ENCODE data around the gene AHRR. TPM values are rescaled to one million over a fixed set of nuclear protein-coding genes. Genes with fewer than 3 reads are reported as not detected.

The AHRR gene
- total RNA-seq, 1 donor from 2014 or later = 0.29 TPM

GRCh38 chr5:402615-403359 lies 81.3 kb downstream of the AHRR start:
- TF ChIP-seq CTCF (conservative IDR thresholded peaks at IDR 0.05; ENCODE audit: low read depth, low read length) = no peak
- no peak overlapping the region for H3K4me3 ChIP-seq (ENCODE audit: low read depth, low read length)
- no peak for DNase-seq (ENCODE audit: low read depth)

- no peak for DNase-seq (ENCODE audit: low read depth)
- no peak overlapping the region for H3K4me3 ChIP-seq (ENCODE audit: low read depth, low read length)
- TF ChIP-seq CTCF (conservative IDR thresholded peaks at IDR 0.05; ENCODE audit: low read depth, low read length) = no peak
Measured at GRCh38 chr5:403995-404394, 82.5 kb downstream of the AHRR start.

- TF ChIP-seq CTCF (conservative IDR thresholded peaks at IDR 0.05; ENCODE audit: low read depth, low read length) = no peak
- no peak overlapping the region for H3K4me3 ChIP-seq (ENCODE audit: low read depth, low read length)
- no peak for DNase-seq (ENCODE audit: low read depth)
Measured at GRCh38 chr5:404666-405241, 83.2 kb downstream of the AHRR start.

- no peak for DNase-seq (ENCODE audit: low read depth)
- no peak overlapping the region for H3K4me3 ChIP-seq (ENCODE audit: low read depth, low read length)
- TF ChIP-seq CTCF (conservative IDR thresholded peaks at IDR 0.05; ENCODE audit: low read depth, low read length) = no peak
Measured at GRCh38 chr5:405421-405820, 83.9 kb downstream of the AHRR start.

GRCh38 chr5:406041-406440 lies 84.5 kb downstream of the AHRR start:
- no peak for TF ChIP-seq CTCF (conservative IDR thresholded peaks at IDR 0.05; ENCODE audit: low read depth, low read length)
- H3K4me3 ChIP-seq (ENCODE audit: low read depth, low read length) = no peak overlapping the region
- no peak for DNase-seq (ENCODE audit: low read depth)

- no peak for TF ChIP-seq CTCF (conservative IDR thresholded peaks at IDR 0.05; ENCODE audit: low read depth, low read length)
- no peak overlapping the region for H3K4me3 ChIP-seq (ENCODE audit: low read depth, low read length)
- DNase-seq (ENCODE audit: low read depth) = no peak
Measured at GRCh38 chr5:407051-407450, 85.5 kb downstream of the AHRR start.

GRCh38 chr5:407801-408268 lies 86.3 kb downstream of the AHRR start:
- no peak overlapping the region for H3K4me3 ChIP-seq (ENCODE audit: low read depth, low read length)
- no peak for DNase-seq (ENCODE audit: low read depth)

More at GRCh38 chr5:407801-408268, 86.3 kb downstream of the AHRR start:
- TF ChIP-seq CTCF (conservative IDR thresholded peaks at IDR 0.05; ENCODE audit: low read depth, low read length) = no peak

Measured in epithelial cell of proximal tubule (primary cell).